Nephron progenitor cell (in vitro differentiated cells): Measurements from ENCODE around the gene CNTNAP5.

ENCODE experiments used
- DNase-seq: peaks from one replicate; pipeline ENCODE4 v3.0.0; 2021
- H3K27ac Mint-ChIP-seq: 2 replicates; pipeline ENCODE4 v1.8.0; 2021; ENCODE audit warnings: mild to moderate bottlenecking, moderate library complexity, mixed read lengths
- H3K27me3 Mint-ChIP-seq: 2 replicates; pipeline ENCODE4 v1.8.0; 2021; ENCODE audit warnings: mild to moderate bottlenecking, low read depth, mixed read lengths; ENCODE audit not compliant: poor library complexity
- H3K36me3 Mint-ChIP-seq: 2 replicates; pipeline ENCODE4 v1.8.0; 2021; ENCODE audit warnings: low read depth, mixed read lengths
- H3K4me1 Mint-ChIP-seq: 2 replicates; pipeline ENCODE4 v1.8.0; 2021; ENCODE audit warnings: mixed read lengths
- H3K4me3 Mint-ChIP-seq: 2 replicates; pipeline ENCODE4 v1.8.0; 2021; ENCODE audit warnings: mild to moderate bottlenecking, moderate library complexity, mixed read lengths
- H3K9me3 Mint-ChIP-seq: 2 replicates; pipeline ENCODE4 v1.8.0; 2021; ENCODE audit warnings: mild to moderate bottlenecking, moderate library complexity, mixed read lengths
- CTCF ChIP-seq: fragments of 200-600 bp; sonication (generic); IDR thresholded peaks from 2 replicates; pipeline ENCODE4 v1.5.0; 2021; ENCODE audit warnings: antibody characterized with exemption

Gene CNTNAP5

GRCh38 chr2:124633812-124634211, 608.7 kb downstream of the CNTNAP5 start:
- TF ChIP-seq CTCF, result no peak
- H3K27ac Mint-ChIP-seq, result no peak overlapping the region
- H3K27me3 Mint-ChIP-seq, result peaks cover 15% of the 10 kb centered on the region

GRCh38 chr2:124639524-124639923, 614.4 kb downstream of the CNTNAP5 start:
- Mint-ChIP-seq H3K9me3 (peaks cover 4% of the 10 kb centered on the region), H3K4me3 (no peak overlapping the region), H3K36me3 (no peaks in the 10 kb centered on the region), H3K4me1 (no peaks in the 10 kb centered on the region), H3K27ac (no peak overlapping the region), H3K27me3 (peaks cover 9% of the 10 kb centered on the region)
- DNase-seq, result no peak
- no peak for TF ChIP-seq CTCF

More at GRCh38 chr2:124633812-124634211, 608.7 kb downstream of the CNTNAP5 start:
- Mint-ChIP-seq H3K4me1 (no peaks in the 10 kb centered on the region), H3K4me3 (no peak overlapping the region), H3K36me3 (no peaks in the 10 kb centered on the region), H3K9me3 (peaks cover 37% of the 10 kb centered on the region)
- no peak for DNase-seq

GRCh38 chr2:124640221-124640750, 615.2 kb downstream of the CNTNAP5 start:
- Mint-ChIP-seq H3K9me3 (no peaks in the 10 kb centered on the region), H3K27ac (no peak overlapping the region), H3K4me1 (no peaks in the 10 kb centered on the region), H3K4me3 (no peak overlapping the region), H3K27me3 (peaks cover 7% of the 10 kb centered on the region), H3K36me3 (no peaks in the 10 kb centered on the region)
- no peak for TF ChIP-seq CTCF
- DNase-seq, result peak; percentile 5

GRCh38 chr2:124646166-124646815, 621.2 kb downstream of the CNTNAP5 start:
- Mint-ChIP-seq H3K9me3 (no peaks in the 10 kb centered on the region), H3K27me3 (peaks cover 11% of the 10 kb centered on the region), H3K4me1 (peaks cover 21% of the 10 kb centered on the region), H3K27ac (no peak overlapping the region), H3K36me3 (no peaks in the 10 kb centered on the region), H3K4me3 (no peak overlapping the region)
- no peak for TF ChIP-seq CTCF
- DNase-seq, result no peak

- TF ChIP-seq CTCF, result no peak
- no peak for DNase-seq
- Mint-ChIP-seq H3K27me3 (peaks cover 11% of the 10 kb centered on the region), H3K4me1 (peaks cover 30% of the 10 kb centered on the region), H3K4me3 (no peak overlapping the region), H3K36me3 (no peaks in the 10 kb centered on the region), H3K27ac (no peak overlapping the region), H3K9me3 (no peaks in the 10 kb centered on the region)
These were observed 622.2 kb downstream of the CNTNAP5 start for GRCh38 chr2:124647245-124647644.

GRCh38 chr2:124647663-124648062, 622.6 kb downstream of the CNTNAP5 start:
- Mint-ChIP-seq H3K27ac (no peak overlapping the region), H3K27me3 (peaks cover 11% of the 10 kb centered on the region), H3K9me3 (no peaks in the 10 kb centered on the region), H3K4me1 (peaks cover 30% of the 10 kb centered on the region), H3K4me3 (no peak overlapping the region), H3K36me3 (no peaks in the 10 kb centered on the region)
- no peak for TF ChIP-seq CTCF
- no peak for DNase-seq
